Activated CD4-positive, alpha-beta T cell treated with anti-CD3 and anti-CD28 coated beads, Interleukin-10, Interleukin-2, amounts not matched to agents 100 ng/mL and 50 ng/mL, durations not matched to agents 16 hours and 8 hours (primary cell): ENCODE measurements around the gene HEXIM1.

Source experiments
- DNase-seq: peaks from one replicate; pipeline ENCODE4 v3.0.0-alpha.2; 2020

The HEXIM1 gene, protein sequence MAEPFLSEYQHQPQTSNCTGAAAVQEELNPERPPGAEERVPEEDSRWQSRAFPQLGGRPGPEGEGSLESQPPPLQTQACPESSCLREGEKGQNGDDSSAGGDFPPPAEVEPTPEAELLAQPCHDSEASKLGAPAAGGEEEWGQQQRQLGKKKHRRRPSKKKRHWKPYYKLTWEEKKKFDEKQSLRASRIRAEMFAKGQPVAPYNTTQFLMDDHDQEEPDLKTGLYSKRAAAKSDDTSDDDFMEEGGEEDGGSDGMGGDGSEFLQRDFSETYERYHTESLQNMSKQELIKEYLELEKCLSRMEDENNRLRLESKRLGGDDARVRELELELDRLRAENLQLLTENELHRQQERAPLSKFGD

DNA sequence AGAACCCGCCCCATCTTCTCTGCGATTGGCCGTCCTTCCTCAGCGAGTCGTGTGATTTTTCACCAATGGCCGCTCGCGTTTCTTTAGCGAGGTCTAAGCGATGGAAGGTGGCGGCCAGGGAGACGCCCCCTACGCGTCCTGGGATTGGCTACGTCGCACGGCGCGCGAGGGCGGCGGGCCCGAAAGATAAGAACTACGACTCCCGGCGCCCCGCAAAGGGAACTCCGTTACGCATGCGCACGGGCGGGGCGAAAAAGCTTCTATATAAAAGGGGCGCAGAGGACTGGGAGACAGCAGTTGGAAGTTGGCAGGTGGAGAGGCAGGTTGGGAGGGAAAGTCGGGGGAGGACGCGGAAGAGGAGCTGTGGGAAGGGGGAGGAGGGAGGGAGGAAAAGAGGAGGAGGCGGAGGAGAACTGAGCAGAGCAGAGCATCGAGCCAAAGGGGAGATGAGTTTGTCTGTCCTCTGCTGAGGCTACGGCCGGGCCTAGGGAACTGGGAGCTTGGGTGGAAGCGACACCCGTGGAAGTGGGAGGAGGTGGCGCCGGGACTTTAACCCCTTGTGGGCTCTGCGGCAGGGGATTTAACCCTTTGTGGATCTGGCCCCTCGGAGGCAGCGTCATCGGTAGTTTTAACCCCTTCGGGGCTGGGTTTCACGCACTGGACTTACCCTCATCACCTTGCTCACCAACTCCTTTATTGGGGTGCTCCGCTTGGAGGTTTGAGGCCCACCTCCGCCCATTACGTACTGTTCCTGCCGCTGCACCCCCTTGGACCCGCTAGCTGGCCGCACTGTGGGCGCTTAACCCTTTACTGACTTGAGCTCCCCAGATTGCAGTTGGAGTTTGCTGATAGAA, at the start of gene HEXIM1:
HEXIM1 (plus strand) TSS at position 293 of the 854 bp plus-strand sequence. CDS start 716 bp downstream, outside the sequence.
- peak; percentile 99 for DNase-seq

DNA sequence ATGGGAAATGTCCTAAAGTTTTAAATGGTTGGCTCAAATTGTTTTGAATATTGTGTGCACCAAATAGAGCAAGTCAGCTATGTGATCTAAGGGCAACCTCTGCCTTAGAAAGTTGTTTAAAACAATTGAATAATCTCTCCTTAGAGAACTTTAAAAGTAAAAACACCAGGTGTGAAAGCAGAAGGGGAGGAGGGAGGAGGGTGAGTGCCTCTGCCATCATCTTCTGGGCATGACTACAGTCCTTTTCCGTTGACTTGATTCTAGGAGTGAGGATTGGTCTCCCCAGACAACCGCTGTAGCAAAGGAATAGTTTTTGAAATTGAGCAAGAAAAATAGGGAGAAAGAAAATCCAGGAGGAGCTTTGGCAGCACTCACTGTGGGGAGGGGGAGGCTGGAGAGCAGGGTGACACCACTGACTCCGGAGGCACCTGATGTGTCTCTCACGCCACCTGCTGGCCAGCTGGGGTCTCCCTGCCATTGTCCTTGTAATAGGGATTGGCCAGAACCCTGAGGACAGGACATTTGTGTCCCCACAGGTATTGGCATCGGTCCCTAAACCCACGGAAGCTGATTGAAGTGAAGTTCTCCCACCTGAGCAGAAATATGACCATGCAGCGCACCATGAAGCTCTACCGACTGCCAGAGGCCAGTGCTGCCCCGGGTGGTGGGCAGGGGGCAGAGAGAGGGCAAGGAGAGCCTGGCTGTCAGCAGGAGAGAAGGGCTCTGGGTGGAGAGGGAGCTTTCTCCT, 49.2 kb upstream of the HEXIM1 start:
- DNase-seq, result peak; percentile 81

DNA sequence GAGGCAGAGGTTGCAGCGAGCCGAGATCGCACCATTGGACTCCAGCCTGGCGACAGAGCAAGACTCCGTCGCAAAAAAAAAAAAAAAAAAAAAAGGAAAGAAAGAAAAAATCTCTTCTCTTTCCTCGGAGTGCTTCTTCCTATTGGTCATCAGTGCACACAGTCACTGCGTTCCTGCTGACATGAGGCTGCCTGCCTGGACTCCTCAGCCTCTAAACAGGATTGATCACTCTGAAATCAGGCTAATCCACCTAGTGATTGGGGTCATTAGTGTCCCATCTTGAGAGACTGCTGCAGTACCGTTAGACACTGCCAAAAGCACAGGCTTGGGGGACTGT, 46.8 kb upstream of the HEXIM1 start:
- DNase-seq, result no peak

DNA sequence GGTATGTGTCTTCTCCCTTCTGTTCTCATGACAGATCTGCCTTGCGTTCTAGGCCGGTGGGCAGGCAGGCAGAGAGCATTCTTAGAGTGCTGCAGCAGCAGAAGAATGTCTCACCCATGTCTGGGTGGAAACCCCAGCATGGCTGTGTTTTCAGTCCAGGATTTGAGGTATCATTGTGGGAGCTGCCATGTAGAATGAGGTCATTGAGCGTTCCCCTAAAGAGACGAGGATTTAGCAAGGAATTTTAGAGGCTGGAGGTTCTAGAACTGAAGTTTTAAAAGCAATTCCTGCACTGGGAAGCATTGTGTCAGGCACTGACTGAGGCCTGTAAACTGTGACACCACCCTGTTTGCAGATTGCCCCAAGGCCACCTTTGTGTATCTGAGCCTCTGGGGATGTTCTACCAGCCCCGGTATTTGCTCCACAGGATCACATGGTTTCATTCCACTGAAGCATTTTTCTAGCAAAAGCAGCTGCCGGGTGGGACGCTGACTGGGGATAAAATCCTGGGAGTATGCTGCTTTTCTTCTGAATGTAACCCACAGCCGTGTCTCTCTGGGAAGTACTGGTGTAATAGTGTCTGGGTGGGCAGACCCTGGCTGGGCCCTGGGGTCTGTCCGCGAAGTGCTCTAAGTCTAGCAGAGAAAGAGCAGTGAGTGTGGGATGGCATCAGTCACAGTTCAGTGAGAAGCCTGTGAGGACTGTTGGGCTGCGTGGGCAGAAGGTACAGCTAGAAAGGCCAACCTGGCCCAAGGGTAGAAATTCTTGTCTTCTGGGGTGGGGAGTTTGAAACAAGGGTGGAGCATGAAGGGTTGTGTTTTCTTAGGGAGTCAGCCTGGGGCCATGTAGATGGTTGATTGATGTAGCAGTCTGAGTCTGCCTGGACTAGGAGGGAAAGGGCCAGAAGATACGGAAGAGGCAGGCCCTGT, 46.1 kb upstream of the HEXIM1 start:
- DNase-seq, result no peak

DNA sequence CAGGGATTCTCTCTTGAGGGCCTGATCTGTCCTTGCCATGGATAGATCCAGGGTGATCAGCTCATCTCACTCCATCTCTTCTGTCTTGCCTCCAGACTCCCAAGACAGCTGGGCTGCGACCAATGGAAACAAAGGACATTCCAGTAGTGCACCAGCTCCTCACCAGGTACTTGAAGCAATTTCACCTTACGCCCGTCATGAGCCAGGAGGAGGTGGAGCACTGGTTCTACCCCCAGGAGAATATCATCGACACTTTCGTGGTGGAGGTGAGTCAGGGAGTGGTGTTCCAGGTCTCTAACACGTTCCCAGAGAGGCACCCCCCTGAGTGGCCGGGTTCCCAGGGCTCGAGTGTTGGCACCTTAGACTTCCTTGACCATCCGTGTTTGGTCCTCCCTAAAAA, 45.4 kb upstream of the HEXIM1 start:
- no peak for DNase-seq

DNA sequence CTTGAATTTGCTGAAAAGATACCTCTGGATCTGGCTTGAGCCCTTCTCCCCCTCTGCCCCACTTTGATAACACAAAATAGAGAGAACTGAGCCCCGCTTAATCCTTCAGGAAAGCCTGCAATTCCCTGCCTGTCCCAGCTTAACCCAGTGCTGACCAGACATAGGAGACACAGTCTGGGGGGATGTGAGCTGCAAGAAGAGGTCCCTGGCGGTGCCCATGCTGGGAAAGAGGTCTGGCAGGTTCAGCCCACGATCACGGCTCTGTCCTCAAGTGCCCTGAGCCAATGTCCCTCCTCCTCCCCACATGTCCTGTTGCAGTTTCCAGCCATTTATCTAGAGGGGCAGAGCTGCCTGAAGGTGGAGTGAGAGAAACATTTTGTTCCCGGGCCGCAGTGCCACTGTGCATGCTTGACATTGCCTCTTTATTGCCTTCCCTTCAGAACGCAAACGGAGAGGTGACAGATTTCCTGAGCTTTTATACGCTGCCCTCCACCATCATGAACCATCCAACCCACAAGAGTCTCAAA, 44.9 kb upstream of the HEXIM1 start:
- no peak for DNase-seq

DNA sequence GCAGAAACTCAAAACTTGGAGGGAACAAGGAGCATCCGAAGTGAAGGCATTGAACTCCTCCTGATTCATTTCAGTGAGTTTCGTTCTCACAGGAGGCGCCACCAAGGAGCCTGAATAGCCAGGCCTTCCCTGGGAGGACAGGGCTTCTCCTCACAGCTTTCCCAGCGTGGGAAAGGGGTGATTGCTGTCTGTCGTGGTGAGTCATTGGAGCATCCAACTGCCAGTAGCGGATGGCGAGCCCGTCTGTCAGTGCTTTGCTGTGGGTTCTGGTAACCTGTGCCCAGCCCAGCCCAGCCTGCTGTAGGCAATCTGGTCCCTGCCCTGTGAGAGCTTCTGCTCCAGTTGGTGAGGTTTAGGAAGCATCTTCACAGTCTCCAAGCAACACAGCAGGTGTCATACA, 44.2 kb upstream of the HEXIM1 start:
- no peak for DNase-seq

DNA sequence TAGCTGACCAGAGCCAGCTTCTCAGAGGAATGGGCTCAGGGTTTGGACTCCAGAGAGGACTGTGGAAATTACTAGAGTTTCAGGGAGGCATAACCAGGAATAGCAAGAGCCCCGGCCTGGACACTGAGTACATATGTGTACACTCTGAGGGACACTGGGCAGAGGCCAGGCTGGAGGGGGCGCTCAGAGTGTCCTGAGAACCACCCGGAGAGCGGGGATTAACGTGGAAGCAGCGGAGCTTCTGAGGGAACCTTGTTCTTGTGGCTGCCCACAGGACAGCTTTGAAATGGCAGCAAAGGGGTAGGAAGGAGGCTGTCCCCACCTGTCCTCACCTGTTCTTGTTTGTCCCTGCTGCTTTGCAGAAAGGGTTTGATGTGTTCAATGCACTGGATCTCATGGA, 43.8 kb upstream of the HEXIM1 start:
- no peak for DNase-seq

DNA sequence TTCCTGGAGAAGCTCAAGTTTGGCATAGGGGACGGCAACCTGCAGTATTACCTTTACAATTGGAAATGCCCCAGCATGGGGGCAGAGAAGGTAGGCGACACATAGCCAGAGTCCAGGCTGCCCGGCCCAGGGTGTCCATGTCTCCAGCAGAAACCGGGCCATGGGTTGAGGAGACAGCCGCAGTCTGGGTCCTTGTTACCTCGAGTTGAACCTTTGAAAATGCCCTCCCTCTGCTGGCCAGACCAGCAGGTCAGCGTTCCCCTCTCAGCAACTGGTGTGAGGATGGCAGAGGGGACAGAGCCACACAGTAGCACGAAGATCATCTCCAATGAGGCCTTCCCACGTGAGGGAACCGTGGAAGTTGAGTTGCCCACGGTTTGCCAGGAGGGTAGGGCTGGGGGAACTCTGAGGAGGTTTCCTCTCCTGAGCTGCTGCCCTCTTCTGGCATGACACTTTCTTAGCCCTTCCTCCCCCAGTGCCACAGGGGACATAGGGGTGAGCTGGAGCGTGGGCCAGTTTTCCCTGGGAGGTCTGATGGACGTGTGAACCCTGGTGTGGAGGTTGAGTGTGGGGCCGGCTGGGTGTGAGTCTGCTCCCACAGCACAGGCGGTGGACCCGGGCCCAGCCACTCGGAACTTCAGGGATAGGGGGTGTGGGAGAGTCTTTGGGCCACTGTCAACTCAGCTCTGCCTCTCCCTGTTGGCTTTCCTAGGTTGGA, 43.2 kb upstream of the HEXIM1 start:
- no peak for DNase-seq

DNA sequence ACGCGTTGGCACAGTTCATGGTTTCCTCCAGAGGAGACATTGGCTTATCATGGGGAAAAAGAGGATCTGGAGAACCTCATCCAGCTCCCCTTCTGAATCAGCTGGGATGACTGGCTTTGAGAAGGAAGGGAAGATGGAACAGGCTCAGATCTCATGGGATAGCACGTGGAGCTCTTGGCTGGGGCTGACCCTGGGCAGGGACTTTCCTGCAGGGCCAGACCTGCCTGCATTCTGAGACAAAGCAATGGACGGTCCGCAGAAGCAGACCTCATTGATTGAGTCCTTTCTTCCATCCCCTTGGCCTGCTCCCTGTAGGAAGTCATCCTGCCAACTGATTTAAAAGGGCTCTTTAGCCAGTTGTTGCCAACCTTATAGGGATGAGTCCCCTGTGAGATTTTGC, 42.2 kb upstream of the HEXIM1 start:
- DNase-seq, result no peak

DNA sequence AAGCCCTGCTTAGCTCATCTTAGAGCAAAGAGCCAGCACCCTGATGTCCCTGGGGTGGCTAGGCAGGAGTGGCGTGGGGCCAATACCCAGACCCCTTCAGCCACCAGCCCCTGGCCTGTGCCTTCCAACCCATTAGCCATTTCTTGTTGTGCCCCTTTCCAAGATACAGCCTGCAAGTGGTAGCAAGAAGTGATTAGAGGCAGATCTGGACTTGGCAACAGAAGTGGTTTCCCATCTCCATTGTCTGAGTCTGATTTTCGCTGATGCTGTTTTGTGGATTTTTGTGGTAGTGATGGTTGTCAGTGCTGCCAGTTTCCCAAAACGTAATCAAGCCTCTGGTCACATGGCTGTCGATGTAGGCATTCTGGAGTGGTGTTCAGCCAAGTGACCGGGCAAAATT, 41.7 kb upstream of the HEXIM1 start:
- DNase-seq, result no peak

DNA sequence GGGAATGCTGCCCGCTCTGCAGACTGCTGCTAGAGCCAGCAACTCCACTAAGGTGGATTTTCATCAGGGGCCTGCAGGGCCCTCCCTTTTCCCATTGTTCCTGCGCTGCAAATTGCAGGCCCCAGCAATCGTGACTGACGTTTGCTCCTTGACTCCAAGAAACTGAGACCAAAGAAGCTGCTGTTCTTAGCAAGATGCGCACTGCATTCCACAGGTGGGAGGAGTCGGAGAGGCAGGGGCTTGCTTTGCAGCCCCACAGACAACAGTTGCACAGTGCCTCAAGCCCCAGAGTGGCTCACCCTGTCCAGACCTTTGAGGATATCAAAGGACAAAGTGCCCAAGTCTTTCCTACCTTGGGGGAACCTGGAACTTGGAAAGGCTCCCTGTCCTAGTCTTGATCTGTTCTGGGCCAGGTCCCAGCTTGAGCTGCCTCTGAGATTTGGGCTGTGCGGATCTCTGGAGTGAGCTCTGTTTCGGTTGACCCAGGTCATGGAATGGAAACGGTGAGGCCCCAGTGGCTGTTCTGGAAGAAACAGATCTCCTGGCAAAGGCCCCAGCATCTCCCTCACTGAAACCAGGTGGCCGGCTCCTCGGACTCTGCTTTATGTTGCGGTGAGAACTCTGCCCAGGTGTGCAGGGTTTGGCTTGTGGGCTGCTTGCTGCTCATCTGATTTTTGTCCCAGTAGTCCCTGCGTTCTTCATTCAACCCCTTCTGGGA, 40.8 kb upstream of the HEXIM1 start:
- no peak for DNase-seq

DNA sequence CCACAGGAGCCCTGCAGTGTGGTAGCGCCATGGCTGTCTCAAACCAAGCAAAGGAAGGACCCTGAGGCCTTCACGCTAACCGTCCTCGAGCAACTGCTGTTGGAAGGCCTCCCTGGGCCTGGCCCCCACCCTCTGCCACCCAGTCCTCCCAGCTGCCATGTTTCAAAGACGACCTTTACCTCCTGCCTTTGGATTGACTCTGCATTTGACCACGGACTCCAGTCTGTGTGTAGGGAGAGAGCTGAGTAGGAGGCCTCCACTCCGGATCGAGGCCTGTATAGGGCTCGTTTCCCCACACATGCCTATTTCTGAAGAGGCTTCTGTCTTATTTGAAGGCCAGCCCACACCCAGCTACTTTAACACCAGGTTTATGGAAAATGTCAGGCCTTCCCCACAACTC, 40.2 kb upstream of the HEXIM1 start:
- no peak for DNase-seq

DNA sequence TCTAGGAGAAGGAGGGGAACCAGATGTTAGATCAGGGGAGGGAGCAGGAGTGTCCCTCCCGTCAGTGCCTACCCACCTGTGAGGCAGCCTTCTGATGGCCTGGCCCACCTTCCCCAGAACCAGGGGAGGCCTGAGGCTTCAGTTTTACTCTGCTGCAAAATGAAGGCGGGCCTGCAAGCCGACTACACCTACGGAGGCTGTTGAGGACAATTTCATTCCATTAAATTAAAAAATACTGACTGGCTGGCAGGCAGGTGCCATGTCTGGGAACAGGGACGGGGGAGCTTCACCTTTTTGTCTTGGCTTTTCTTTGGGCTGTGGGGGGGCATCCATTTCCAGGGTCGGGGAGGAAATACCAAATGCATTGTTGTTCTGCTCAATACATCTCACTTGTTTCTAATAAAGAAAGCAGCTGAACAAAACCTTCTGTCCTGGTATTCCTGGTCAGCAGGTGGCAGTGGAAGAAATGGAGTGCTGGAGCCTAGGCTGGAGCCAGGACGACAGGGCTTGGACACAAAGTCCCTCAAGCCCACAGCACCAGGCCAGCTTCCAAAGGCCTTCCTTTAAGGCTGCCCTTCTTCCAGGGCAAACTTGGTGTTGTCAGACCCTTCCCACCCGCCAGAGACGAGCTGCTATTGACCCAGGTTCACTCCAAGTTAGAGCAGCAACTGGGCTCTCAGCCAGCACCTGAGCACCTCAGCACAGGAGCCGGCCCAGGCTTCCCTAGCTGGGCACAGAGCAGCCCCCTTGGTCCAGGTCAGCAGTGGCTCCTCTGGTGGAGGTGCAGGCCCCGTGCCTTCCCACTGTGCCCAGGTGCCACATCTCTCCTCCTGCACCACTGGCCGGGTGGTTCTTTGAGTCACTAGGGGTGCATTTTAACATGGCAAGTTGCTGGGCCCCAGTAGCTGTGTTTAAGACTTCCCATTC, 39.4 kb upstream of the HEXIM1 start:
- no peak for DNase-seq

DNA sequence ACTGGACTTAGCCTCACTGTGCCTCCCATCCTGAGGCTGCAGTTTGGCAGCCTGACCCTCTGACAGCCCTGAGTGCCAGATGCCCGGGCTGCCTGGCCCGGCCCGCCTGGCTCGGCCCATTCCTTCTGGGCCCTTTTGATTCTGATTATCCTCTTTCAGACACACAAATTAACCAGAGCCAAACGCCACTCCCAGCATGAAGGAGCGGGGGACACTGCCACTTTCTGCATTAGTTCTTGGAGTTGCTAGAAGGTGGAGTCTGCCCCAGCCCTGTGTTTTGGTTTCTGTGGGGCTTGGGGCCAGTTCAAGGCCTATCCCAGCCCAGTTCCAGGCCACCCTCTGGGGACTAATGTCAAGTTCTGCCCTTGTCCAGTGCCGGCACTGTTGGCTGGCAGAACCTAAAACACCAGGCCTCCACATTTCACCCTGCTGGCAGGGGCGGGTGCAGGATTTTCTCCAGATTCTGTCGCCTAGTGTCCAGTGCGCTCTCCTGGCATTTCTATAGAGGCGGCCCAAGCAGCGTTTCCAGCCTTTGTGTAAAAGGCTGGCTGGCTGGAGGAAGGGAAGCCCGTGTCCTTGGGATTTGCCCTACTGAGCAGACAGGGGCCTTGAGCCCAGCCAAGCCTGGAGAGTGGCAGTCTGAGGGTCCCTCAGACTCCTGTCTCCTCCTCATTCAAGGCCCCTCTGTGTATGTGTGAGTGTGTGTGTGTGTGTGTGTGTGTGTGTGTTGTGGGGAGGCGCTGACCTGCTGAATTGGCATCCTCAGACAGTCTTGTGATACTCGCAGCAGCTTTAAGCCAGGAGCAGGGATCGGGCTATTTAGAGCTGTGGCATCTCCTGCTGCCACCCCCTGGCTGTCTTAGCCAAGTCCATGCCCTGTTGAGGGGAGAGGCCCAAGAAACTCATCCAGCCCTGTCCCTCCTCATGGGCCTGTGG, 37.3 kb upstream of the HEXIM1 start:
- no peak for DNase-seq

DNA sequence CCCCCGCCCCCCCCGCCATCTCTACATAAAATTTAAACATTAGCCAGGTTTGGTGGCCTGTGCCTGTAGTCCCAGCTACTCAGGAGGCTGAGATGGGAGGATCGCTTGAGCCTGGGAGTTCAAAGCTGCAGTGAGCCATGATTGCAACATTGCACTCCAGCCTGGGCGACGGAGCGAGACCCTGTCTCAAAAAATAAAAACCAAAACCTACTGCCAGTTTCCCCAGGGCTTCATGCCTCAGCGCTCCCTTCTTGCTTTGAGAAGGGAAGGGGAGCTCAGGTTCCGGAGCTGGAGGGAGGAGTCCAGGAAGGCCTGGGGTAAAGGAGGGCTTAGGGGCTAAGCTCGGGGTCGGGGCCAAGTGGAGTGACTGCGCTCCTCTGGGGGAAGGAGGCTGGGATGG, 36.4 kb upstream of the HEXIM1 start:
- DNase-seq, result no peak

DNA sequence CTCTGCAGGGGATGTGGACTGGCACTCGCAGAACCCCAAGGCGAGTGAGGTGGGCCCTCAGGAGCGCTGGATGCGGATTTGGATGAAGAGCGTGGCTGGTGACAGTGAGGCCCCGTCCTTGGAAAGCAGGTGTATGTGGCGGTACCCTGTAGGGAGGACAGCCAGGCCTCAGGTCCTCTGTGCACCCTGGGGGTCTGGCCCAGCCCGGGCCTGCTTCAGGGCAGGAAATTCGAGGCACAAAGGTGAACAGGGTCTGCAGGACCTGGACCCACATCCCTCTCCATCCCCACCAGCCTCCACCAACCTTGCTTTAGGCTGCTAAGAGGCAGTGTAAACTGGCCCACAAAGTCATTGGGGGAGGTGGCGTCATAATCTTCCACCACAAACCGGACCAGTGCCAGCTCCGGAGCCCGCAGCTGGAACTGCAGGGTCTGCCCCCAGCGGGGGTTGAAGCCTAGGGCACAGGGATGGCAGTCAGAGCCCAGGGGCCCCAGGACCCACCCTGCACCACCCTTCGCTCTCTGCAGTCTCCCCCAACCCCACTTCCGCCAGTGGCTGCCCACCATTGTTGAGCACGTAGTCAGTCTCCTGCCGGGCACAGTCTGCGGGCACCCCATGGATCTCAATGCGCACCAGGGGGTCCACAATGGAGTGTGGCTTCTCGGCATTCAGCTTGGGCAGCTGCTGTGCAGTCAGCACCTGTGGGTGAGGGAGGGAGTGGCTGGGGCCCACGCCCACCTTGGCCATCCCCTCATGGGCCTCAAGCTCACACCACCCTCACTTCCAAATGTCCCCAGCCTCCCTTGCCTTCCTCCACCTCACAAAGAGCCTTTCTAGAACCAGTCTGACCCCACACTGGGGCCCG, 35.5 kb upstream of the HEXIM1 start:
- DNase-seq, result no peak

DNA sequence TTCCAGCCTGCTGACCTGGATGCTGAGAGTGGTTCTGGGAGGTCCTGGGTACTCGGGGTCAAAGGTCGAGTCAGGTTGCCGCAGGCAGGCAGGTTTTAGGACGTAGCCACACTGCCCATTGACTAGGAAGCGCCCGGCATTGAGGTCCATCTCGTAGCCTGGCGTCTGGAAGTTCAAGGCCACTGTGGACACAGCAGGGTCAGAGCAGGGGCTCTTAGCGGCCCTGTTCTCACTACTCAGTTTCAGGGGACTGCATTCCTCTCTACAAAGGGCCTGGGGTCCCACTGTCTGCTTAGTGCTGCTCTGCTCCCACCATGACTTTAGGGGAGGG, 34.9 kb upstream of the HEXIM1 start:
- no peak for DNase-seq
